Natural killer cell (primary cell): Measurements from ENCODE around the gene ABHD15. TPM values are rescaled to one million over a fixed set of nuclear protein-coding genes. Genes with fewer than 3 reads are reported as not detected.

Experiments used
- ATAC-seq, 3 donors: fragments of 150-1000 bp in 2 of 3; fragments of 200-7000 bp in 1 of 3; cut with Tn5 transposase; 1 replicate in 1 of 3; 2 replicates in 2 of 3; pipeline ENCODE4 v1.10.0; 2021; ENCODE audit warnings: mild to moderate bottlenecking in 2 of 3, moderate library complexity in 2 of 3
- DNase-seq, 2 donors: peaks; one replicate each; pipeline versions ENCODE4 v3.0.0 to v3.0.0-alpha.2; 2013 to 2021; ENCODE audit warnings: mixed read lengths in 1 of 2
- H3K27ac ChIP-seq: one replicate; pipeline ENCODE4 v1.5.1; 2013; ENCODE audit warnings: mild to moderate bottlenecking, low read length
- H3K27me3 ChIP-seq: one replicate; pipeline ENCODE4 v1.6.1; 2013; ENCODE audit warnings: low read length; ENCODE audit not compliant: control insufficient read depth, insufficient read depth
- H3K36me3 ChIP-seq: one replicate; pipeline ENCODE4 v1.6.1; 2013; ENCODE audit warnings: low read length; ENCODE audit not compliant: control insufficient read depth, insufficient read depth
- H3K4me1 ChIP-seq: one replicate; pipeline ENCODE4 v1.6.1; 2013; ENCODE audit warnings: low read length; ENCODE audit not compliant: control insufficient read depth, insufficient read depth
- H3K4me3 ChIP-seq: one replicate; pipeline ENCODE4 v1.5.1; 2013; ENCODE audit warnings: low read length
- H3K9me3 ChIP-seq: one replicate; pipeline ENCODE4 v1.6.1; 2013; ENCODE audit warnings: low read length; ENCODE audit not compliant: control insufficient read depth, insufficient read depth
- H3K27ac Mint-ChIP-seq, 2 donors: one replicate each; pipeline ENCODE4 v1.8.0; 2022; ENCODE audit warnings: mild to moderate bottlenecking in 2 of 2, mixed read lengths in 2 of 2, moderate library complexity in 1 of 2
- H3K27me3 Mint-ChIP-seq, 2 donors: one replicate each; pipeline ENCODE4 v1.8.0; 2022; ENCODE audit warnings: low read depth in 2 of 2, mixed read lengths in 2 of 2
- H3K36me3 Mint-ChIP-seq: one replicate; pipeline ENCODE4 v1.8.0; 2022; ENCODE audit warnings: mixed read lengths
- H3K4me1 Mint-ChIP-seq, 2 donors: one replicate each; pipeline ENCODE4 v1.8.0; 2022; ENCODE audit warnings: mixed read lengths in 2 of 2
- H3K4me3 Mint-ChIP-seq: one replicate; pipeline ENCODE4 v1.8.0; 2022; ENCODE audit warnings: mild to moderate bottlenecking, moderate library complexity, mixed read lengths
- H3K9me3 Mint-ChIP-seq, 2 donors: one replicate each; pipeline ENCODE4 v1.8.0; 2022; ENCODE audit warnings: mixed read lengths in 2 of 2
- CTCF ChIP-seq: fragments of 200-600 bp; IDR thresholded peaks from one replicate; pipeline ENCODE4 v1.8.0; 2022; ENCODE audit warnings: antibody characterized with exemption
- WGBS: methylation state at CpG from one replicate; pipeline ENCODE4 v1.1.7; 2013; ENCODE audit warnings: missing lambda C conversion rate; ENCODE audit not compliant: insufficient coverage; 5-methylcytosine and 5-hydroxymethylcytosine counted together
- intact Hi-C: fragments of 100-400 bp; cut with micrococcal nuclease; formaldehyde crosslinking; loops from one replicate; pipeline ENCODE4 v1.14.2; 2022
- total RNA-seq, 4 donors: library from RNA; stranded (reverse); fragments of 120-200 nt in 1 of 4; gene quantifications; one replicate each; pipeline versions ENCODE4 v1.2.3 to v1.2.4, GENCODE V29; 2013 to 2022

ABHD15 gene
- total RNA-seq, 3 donors from 2014 or later (not counting 1 experiment from before 2014, with no cell fraction given), result 31.7 to 33.8 (median 33.1) TPM

DNA sequence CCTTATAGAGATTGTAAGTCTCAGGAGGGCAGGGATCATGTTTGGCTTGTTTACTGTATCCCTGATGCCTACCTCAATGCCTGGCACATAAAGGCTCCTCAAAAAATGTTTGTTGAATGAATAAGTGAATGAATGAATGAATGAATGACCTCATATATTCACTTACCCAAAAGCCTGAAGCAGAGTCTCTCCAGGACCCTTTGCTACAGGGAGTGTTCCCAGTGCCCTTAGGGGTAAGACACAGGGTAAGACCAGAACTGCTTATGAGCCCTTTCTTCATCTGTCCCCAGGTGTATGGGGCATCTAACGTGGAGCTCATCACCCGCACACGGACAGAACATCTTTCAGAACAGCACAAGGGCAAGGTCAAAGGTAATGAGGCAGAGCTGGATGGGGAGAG is 43.6 kb upstream of the ABHD15 start:
- WGBS, result 100% methylated on average over 3 of the region's 3 CpGs
- Histone ChIP-seq H3K36me3 (no peaks in the 10 kb centered on the region), H3K4me1 (peaks cover 41% of the 10 kb centered on the region), H3K9me3 (no peaks in the 10 kb centered on the region), H3K4me3 (no peak overlapping the region), H3K27me3 (no peaks in the 10 kb centered on the region), H3K27ac (no peak overlapping the region)
- H3K4me3 Mint-ChIP-seq, result no peak overlapping the region
- DNase-seq, result no peak
- no peak for ATAC-seq
- H3K27me3 Mint-ChIP-seq, result no peaks in the 10 kb centered on the region
- TF ChIP-seq CTCF, result no peak
- H3K36me3 Mint-ChIP-seq, result no peaks in the 10 kb centered on the region
- intact Hi-C loops, result loop anchor here (10.0 kb wide), 1 partner anchor 46 kb away; the partner anchor contains the start of genes ABHD15 and TP53I13
- no peaks in the 10 kb centered on the region for H3K9me3 Mint-ChIP-seq
- no peak overlapping the region for H3K27ac Mint-ChIP-seq
- H3K4me1 Mint-ChIP-seq, result peaks cover 13 to 31% of the 10 kb centered on the region in 2 donors

GRCh38 chr17:29608986-29609385 is 42.1 kb upstream of the ABHD15 start:
- ATAC-seq (peak in 1 of 3 donors; percentile 20), DNase-seq (no peak)
- H3K9me3 Mint-ChIP-seq, result no peaks in the 10 kb centered on the region
- no peak overlapping the region for H3K4me3 ChIP-seq
- no peaks in the 10 kb centered on the region for H3K36me3 ChIP-seq
- peaks cover 27% of the 10 kb centered on the region for H3K4me1 ChIP-seq
- no peak overlapping the region for H3K27ac ChIP-seq
- peak overlapping the region in 1 of 2 donors; percentile 7 for H3K27ac Mint-ChIP-seq
- WGBS, result 56% methylated on average over 15 of the region's 15 CpGs
- H3K27me3 Mint-ChIP-seq, result no peaks in the 10 kb centered on the region
- no peak overlapping the region for H3K4me3 Mint-ChIP-seq
- H3K9me3 ChIP-seq, result no peaks in the 10 kb centered on the region
- no peaks in the 10 kb centered on the region for H3K27me3 ChIP-seq
- no peak for TF ChIP-seq CTCF
- intact Hi-C loops, result no loop called here
- H3K36me3 Mint-ChIP-seq, result no peaks in the 10 kb centered on the region
- H3K4me1 Mint-ChIP-seq, result peaks cover 5 to 17% of the 10 kb centered on the region in 2 donors

- H3K9me3 ChIP-seq, result no peaks in the 10 kb centered on the region
- Mint-ChIP-seq H3K4me3 (no peak overlapping the region), H3K36me3 (no peaks in the 10 kb centered on the region), H3K27me3 (no peaks in the 10 kb centered on the region), H3K4me1 (peaks cover 5 to 13% of the 10 kb centered on the region in 2 donors), H3K9me3 (no peaks in the 10 kb centered on the region), H3K27ac (no peak overlapping the region)
- no peak for TF ChIP-seq CTCF
- intact Hi-C loops, result no loop called here
- no peaks in the 10 kb centered on the region for H3K36me3 ChIP-seq
- H3K4me1 ChIP-seq, result peaks cover 15% of the 10 kb centered on the region
- WGBS, result 94% methylated on average over 29 of the region's 29 CpGs
- DNase-seq (no peak), ATAC-seq (no peak)
- no peaks in the 10 kb centered on the region for H3K27me3 ChIP-seq
- H3K4me3 ChIP-seq, result no peak overlapping the region
- H3K27ac ChIP-seq, result no peak overlapping the region
Measured at GRCh38 chr17:29607557-29608195, 40.8 kb upstream of the ABHD15 start.
